Fibroblast of peridontal ligament (primary cell): ENCODE results near the gene HDAC7.

ENCODE experiments used
- DNase-seq: peaks from one replicate; pipeline ENCODE4 v3.0.0-alpha.2; 2010; ENCODE audit errors: extremely low read depth

HDAC7 gene

DNA sequence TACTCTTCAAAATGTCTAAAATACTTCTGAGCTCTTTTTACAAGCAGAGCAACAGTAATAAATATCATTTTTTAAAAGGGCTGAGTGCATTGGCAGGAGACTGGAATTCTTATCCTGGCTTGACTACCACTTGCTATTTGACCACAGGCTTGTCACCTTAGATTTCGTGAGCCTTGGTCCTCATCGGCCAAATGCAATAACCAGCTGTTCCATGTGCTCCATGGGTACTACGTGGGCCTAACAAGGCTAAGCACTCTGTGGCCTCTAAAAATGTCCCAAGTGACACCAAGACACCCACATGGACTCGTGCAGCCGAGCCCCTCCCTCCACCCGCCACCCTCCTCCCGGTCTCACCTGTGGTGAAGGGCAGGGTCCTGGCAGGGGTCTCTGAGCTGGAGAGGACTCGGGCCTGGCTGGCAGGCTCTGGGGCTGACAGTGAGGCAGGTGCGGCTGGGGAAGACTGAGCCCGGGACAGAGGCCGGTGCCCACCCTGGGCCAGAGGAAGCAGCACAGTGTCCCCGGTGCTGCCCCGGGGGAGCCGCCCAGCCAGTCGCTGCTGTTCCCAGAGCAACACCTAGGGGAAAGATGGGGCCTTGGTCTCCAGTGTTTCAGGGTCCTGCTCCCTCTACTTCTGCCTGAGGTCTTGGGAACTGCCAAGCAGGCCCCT, 26.6 kb downstream of the HDAC7 start:
- no peak for DNase-seq

DNA sequence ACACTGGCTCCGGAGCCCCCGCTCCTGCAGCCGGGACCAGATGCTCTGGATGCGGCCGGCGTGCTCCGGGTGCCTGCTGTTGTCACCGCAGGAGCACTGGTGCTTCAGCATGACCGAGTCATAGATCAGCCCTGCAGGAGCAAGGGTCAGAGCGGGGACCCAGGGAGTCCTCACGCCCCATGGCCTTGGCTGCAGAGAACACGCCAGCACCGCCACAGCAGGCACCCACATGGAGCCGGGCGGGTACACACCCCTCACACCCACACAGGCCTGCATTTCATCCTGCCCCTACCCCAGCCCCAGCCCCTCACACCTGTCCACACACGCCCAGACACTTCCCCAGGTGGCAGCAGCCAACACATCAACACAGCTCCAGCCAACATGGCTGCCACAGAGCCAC, 27.8 kb downstream of the HDAC7 start:
- no peak for DNase-seq

DNA sequence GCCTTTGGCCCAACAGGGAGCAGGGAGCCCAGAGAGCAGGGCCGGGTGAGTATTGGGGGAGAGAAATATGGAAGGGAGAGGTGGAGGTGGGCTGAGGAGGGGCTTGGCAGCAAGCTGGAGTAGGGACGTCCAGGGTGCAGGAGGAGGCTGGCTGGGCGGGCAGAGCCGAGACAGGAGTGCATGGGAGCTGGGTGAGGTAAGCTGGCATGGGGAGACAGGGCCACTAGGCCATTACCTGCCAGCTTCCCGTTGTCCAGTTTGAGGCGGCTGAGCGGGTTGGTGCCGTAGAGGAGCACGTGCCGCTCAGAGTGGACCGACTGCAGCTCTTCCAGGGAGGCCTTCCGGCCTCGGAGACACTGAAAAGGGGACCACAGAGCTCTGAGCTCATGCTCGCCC, 28.4 kb downstream of the HDAC7 start:
- DNase-seq = no peak

DNA sequence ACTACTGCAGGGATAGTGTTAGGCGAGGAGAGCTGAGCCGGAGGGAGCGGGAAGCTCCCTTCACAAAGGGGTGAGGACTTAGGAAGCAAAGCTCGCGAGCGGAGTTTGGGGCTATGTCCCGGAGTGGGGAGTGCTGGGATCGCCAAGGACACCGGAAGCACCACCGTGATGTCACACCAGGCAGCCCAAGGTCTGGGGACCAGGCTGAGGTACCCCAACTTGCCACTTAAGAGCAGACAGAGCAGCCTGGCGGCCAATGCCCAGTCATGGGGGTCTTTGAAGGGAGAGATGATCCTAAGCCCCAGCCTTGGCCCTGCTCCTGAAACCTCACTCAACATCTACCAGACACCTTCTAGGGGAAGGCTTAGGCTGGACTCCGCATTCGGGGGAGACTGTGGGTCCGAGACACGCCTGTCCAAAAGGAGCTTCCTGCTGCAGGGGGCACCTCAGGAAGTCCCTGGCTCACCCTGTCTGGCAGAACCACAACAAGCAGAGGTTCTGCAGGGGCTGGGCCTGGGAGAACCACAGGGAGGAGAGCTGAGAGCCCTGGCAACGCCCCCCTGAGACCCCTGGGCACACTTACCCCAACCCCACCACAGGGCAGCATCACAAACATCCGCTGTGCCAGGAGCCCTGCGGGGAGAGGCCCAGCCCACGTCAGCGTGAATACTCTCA, 28.9 kb downstream of the HDAC7 start:
- DNase-seq = no peak

DNA sequence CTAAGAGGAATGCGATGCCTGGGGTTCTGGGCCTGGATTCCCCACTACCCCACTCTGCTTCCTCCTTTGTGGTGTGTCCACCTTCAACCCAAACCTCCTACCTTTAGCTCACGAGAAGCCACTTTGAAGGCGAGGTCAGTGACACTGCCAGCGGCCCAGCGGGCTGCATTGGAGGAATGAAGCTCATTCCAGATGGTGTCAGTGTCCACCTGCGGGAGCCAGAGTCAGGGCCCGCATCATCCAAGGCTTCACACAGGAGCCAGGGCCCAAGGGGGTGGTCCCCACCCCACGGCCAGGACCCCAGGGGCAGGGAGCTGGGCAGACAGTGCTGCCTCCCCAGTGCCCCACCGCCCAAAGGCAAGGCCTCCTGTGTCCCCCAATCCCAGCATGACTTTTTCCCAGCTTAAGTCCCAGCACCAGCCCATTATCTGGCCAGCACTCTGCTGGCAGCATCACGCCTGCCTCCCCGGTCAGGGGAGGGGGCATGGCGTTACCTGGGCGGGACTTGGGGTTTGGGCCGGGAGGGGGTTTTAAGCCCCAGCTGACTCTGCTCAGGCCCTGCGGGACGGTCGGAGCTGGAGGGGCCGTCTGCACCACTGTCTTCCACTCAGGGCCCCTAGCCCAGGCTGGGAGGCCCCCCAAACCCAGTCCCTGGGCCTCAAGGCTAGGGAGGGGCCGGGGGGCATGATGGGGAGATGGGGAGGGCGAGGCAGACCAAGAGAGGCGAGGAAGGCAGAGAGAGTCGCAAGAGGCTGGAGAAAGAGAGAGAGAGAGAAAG, 29.8 kb downstream of the HDAC7 start:
- no peak for DNase-seq

DNA sequence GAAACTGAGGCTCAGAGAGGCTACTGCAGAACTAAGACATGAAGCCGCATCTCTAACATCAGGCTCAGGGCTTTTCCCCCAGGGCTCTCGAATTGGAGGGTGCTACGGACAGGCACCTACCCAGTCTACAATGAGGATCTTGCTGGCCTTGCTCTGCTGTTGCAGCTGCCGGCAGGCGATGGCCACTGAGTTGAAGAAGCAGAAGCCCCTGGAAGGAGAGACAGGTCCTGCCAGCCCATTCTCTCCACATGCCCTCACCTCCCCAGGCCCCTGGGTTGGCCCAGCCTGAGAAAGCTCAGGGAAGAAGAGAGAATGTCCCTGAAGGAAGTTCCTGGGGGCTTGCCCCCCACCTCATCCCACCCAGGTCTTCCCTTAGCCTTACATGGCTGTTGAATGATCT, 30.6 kb downstream of the HDAC7 start:
- no peak for DNase-seq

DNA sequence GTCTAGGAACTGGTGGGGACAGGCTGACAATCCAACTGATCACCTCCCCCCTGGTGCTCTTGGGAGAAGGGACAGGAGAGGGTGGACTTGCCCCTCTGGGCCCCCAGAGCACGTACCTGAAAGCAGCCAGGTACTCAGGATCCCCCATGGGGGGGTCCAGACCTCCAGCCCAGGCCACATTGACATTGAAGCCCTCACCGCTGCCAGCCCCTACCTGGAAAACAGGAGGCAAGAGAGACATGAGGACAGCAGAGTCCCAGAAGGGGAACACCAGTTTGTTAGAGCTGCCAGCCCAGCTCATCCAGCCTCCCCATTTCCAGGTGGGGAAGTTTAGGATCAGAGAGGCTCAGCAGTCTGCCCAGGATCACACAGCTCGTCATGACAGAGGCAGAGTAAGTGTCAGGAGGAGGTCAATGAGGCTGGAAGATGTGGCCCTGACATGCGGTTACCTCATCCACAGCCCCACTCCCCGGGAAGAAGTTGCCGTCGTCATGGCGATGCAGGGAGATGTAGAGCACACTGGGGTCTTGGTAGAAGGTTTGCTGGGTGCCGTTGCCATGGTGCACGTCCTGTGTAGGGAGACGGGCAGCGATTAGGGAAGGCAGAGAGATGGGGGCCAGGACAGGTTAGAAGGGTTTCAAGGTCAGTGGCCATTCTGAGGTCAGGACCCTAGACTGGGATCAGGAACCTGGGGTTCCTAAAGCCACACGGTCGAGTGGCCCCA, 31.9 kb downstream of the HDAC7 start:
- no peak for DNase-seq

DNA sequence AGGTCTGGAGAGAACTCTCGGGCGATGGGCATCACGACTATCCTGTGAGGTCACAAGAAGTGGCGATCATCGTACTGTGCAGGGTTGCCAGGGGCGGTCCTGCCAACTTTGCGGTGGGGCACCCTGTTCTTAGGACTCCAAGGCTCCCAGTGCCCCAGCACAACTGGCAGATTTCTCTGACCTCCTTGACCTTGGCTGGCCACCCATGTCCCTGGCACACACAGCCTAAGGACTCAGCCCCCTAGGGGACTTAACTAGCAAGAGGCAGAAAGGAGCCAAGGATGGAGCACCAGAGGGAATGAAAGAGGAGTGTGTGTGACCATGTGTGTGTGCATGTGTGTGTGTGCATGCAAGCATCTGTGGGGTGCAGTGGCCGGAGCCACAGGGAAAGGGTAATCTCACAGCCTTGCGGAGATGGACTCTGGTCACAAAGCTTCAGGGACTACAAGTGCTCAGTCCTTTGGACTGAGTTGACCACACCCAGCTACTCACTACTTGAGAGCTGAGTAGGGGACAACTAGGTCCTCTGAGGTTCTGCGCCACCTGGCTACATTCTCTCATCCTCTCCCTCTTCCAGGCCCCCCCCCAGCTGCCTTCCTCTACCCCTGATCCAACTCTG, 32.9 kb downstream of the HDAC7 start:
- DNase-seq = no peak

DNA sequence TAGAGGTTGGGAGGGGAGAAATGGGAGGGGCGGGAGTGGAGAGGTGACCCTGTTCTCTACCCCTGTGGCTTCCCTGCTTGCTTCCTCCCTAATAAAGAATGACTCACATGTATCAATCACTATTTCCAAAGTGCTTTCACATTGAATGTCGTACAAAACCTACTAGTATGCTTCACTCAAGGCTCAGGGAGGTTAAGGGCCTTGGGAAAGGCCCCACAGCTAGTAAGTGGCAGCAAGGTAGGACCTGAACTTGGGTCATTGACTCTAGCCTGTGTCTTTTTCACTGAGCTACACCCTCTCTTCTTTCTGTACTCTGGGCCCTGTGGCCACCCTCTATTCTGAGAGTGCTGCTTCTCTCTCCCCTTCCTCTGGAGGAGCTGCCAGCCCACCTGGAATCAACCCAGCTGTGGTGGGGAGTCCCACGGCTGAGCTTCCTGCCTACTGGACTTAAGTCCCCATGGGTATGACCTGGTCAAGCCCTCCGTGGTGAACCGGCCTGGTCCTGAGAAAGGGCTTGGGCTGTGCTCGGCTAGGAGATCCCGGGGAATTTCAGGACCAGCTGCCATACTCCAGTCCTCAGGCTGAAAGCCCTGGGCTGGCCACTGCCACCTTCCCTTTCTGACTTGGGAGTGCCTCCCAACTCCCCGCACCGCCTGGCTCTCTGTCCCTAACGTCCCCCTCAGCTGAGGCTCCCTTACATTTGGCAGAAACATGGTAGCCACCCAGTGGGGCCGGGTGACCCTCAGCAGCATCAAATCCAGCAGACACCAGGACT, 33.6 kb downstream of the HDAC7 start:
- DNase-seq = no peak

DNA sequence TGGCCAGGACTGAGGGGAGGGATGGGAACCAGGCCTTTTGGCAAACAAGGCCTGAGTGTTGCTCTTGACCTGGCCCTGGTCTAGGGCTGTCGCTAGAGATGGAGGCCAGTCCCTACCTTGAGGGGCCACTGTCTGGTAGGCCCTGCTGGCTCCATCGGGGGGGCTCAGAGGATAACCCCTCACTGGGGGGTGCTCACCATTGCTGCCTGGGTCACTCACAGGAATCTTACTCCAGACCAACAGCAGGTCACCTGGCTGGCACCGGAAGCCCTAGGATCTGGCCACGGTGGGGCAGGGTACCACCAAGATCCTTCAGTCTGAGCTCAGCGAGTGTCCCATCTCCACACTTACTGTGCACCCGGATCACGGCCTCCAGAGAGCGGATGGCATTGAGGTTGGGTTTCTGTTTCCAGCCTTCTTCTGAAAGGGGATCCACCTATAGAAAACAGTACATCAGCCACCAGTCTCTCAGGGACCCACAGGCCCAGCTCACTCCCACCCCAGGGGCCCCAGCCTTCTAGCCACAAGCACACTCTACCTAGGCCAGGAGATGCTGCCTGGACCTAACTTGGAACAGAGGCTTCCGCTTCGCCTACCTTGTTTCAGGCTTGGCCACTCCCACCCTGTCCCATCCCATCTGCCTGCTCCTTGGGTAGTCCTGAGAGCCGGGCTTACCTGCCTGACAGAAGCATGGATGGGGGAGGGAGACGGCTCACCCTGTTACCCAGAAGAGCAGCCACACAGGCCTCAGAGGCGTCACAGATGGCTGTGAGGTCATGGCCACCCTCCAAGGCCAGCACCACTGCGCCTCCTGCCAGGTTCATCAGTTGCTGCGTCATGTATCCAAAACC, 34.4 kb downstream of the HDAC7 start:
- no peak for DNase-seq

DNA sequence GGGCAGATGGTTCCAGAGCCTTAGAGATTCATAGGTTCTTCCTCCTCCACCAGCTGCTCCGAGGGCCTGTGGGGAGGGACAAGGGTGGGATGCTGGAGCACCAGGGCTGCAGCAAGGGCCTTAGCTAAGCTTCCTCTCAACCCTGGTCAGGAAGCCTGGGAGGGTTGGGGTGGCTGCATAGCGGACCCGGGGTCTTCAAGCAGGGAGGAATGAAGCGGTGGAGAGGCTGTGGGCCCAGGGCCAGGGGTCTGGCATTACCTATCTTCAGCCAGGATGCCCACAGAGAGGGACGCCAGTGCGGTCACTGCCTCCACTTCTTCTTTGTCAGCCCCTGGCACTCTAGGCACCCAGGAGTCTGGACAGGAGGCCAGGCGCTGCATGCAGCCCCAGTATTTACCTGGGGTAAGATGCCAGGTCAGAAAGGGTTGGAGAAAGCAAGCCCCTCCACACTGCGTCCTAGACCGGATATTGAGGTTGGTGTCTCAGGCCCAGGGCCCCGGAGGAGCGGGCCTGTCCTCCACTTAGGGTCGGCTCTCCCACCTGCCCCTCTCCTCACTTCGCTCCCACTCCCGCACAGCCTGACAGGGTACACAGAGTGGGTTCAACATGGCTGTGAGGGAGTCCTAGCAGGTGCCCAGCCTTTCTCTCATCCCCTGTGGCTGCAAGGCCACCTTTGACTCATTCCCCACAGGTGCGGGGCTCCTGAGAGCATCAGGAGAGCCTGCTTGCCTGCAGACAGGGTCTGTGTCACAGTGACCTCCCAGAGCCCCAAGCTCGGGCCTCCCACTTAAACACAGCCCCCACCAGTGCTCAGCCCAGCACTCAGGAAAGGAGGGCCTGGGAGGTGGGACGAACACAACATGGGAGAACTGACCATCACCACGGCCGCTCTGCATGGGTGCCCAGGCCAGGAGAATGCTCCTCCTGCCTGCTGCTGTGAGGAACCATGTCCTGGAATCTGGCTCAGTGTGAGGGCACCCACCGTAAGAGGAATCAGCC, 35.6 kb downstream of the HDAC7 start:
- no peak for DNase-seq

DNA sequence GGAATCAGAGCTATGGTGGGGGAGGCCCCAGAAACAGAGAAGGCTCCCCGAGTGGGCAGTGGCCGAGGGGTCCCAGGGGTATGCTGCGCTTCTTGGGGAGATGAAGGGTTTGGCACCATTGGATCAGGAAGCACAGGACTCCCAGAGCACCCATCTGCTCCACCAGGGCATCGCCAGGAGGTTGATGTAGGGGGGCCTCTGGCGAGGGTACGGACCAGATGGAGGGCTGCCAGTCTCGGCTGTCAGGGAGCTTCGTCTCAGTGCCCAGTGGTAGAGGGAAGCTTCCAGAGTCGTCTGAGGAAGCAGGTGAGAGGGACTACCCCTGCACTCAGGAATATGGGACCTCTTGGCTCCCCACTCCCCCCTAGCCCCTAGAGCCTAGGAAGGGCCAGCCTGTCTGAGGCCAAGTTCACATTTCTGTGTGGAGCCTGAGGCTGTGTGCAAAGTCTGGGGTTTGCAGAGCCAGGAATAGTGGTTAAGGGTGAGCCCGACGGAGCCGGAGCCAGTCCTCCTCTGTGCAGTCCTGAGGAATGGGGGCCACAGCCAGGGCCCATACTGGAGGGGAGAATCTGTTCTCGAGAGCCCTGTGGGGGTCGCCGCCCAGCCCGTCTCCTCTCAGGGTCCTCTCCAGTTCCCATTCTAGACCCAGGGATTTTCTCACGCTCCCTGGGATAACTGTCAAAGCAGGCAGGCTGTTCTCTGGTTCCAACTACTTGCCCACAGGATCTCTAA, 36.5 kb downstream of the HDAC7 start:
- no peak for DNase-seq

DNA sequence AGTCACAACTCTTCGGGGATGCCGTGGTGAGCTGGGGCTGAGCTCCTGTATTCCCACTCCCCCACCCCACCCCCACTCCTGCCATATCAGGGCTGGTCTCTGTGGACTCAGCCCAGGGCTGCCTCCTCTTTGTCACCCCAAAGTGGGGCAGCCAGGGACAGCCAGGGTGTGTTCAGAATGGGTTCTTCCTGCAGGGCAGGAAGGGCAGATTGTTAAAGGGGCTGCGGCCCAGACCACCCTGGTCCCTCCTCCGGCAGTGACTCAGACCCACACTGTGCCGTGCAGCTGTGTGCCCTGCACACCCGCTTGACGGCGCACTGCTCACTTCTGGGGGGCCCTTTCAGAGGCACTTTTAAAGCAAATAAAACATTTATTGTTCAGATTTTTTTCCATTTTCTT, 37.3 kb downstream of the HDAC7 start:
- DNase-seq = no peak

DNA sequence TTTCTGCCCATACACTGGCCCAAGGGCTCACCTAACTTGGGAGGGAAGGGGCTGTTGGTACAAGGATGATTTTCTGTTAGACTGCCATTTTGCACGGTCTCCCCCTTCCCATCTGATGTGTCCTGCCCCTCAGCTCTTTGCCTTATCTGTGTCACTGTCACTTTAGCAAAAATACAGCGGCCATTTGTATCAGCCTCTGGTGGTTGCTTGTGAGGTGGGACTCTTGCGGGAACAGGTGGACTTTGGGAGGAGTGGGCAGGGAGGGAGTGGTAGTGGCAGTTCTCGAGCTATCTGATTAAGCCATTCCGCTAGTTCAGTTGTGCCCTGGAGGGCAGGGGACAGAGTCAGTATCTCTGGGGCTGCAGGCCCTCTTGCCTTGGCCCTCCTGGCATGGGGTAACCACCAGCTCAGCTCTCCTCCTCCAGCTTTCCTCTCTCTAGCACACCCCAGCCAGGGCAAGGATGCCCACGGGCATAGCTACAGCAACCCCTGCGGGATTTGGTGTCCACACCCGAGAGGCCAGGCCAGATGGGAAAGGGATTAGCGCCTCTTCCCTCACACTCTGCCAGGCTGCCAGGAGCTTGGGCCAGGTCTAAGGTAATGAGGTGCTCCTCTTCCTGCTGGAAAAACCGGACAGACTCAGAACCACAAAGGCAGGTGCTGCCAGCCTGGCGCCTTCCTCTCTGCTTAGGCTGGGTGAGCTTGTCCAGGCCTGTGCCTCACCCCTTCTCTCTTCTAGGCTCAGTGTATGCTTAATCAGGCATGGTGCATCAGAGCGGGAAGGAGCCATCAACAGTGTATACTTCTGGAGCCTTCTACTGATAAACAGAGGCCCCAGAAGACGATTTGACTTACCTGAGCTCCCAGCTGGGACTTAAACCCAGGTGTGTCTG, 38.0 kb downstream of the HDAC7 start:
- DNase-seq = no peak

DNA sequence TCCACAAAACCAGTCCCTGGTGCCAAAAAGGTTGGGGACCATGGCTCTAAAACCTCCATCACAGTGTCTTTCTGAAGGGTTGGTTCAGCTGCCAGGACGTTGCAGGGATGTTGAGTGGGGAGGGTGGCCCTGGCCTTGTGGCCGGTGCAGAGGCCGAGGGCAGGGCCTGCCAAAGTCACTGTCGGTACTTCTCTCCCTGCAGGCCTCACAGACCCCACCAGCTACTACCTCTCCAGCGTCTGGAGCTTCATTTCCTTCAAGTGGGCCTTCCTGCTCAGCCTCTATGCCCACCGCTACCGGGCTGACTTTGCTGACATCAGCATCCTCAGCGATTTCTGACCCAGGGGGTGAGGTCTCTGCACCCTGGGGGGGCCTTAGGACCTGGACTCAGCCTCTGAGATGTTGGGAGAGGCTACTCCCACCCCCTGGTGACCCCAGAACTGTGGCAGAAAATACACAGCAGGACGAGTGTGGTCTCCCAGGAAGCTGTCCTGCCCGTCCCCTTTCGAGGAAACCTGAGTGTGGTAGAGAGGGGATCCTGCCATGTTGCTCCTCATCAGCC, 39.7 kb downstream of the HDAC7 start:
- DNase-seq = no peak

DNA sequence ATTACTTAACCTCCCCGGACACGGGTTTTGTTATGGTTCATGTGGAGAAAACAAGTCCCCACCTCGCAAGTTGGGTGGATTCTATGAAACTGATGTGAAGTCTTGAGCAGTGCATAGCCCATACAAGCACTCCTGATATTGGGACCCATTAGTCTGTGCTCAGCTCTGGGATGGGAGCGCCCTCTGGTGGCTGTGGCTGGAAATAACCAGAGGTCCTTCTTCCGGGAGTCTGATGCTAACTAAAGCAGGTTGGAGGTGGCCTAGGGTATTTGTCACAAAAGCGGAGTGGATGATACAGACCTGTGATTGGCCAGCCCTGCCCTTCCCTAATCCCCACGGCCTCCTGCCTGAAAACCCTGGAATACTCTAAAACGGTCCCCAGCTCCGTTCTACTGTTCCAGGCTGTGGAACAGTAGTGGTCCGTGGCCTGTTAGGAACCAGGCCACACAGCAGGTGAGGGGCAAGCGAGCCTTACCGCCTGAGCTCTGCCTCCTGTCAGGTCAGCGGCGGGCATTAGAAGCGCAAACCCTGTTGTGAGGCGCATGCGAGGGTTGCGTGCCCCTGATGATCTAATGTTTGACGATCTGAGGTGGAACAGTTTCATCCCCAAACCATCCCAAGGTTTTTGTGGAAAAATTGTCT, 40.3 kb downstream of the HDAC7 start:
- DNase-seq = peak; percentile 89
